GM23338 (cell line): ENCODE measurements around the gene SLC9A9. TPM values are rescaled to one million over a fixed set of nuclear protein-coding genes. Genes with fewer than 3 reads are reported as not detected.

ENCODE experiments used
- ATAC-seq: fragments of 200-7000 bp; cut with Tn5 transposase; 3 replicates; pipeline ENCODE4 v1.9.1; 2020
- DNase-seq: peaks from one replicate; pipeline ENCODE4 v3.0.0-alpha.2; 2015; ENCODE audit warnings: low spot score
- H2AFZ ChIP-seq: fragments of 200-600 bp; sonication (generic); 2 replicates; pipeline ENCODE4 v1.8.0; 2016; ENCODE audit warnings: antibody characterized with exemption, mild to moderate bottlenecking, moderate library complexity
- H3F3A ChIP-seq: fragments of 200-600 bp; sonication (generic); replicated peaks from 2 replicates; pipeline ENCODE4 v1.8.0; 2017; ENCODE audit warnings: antibody characterized with exemption, mixed run types, low read depth
- H3K27ac ChIP-seq: fragments of 200-600 bp; sonication (generic); 2 replicates; pipeline ENCODE4 v1.6.1; 2016; ENCODE audit warnings: low read depth
- H3K27me3 ChIP-seq: fragments of 200-600 bp; sonication (generic); 2 replicates; pipeline ENCODE4 v1.8.0; 2016; ENCODE audit warnings: mild to moderate bottlenecking, mixed run types, moderate library complexity; ENCODE audit not compliant: insufficient read depth
- H3K36me3 ChIP-seq: fragments of 200-600 bp; sonication (generic); 2 replicates; pipeline ENCODE4 v1.8.0; 2016; ENCODE audit warnings: mild to moderate bottlenecking; ENCODE audit not compliant: insufficient read depth
- H3K4me1 ChIP-seq: fragments of 200-600 bp; sonication (generic); 2 replicates; pipeline ENCODE4 v1.8.0; 2016; ENCODE audit warnings: mild to moderate bottlenecking, moderate library complexity; ENCODE audit not compliant: insufficient read depth
- H3K4me2 ChIP-seq: fragments of 200-600 bp; sonication (generic); 2 replicates; pipeline ENCODE4 v1.7.1; 2017; ENCODE audit warnings: mixed run types
- H3K4me3 ChIP-seq: fragments of 200-600 bp; sonication (generic); 2 replicates; pipeline ENCODE4 v1.6.1; 2016; ENCODE audit warnings: mixed run types
- H3K79me2 ChIP-seq: fragments of 200-600 bp; sonication (generic); replicated peaks from 2 replicates; pipeline ENCODE4 v1.8.0; 2017; ENCODE audit warnings: mild to moderate bottlenecking; ENCODE audit not compliant: insufficient read depth
- H3K9me2 ChIP-seq: fragments of 200-600 bp; sonication (generic); 2 replicates; pipeline ENCODE4 v1.8.0; 2017; ENCODE audit not compliant: insufficient read depth
- H4K20me1 ChIP-seq: fragments of 200-600 bp; sonication (generic); replicated peaks from 2 replicates; pipeline ENCODE4 v1.8.0; 2017; ENCODE audit warnings: mild to moderate bottlenecking; ENCODE audit not compliant: insufficient read depth
- H3K27ac Mint-ChIP-seq: 2 replicates; pipeline ENCODE4 v1.8.0; 2020; ENCODE audit warnings: inconsistent platforms, mild to moderate bottlenecking, moderate library complexity, mixed read lengths
- H3K27me3 Mint-ChIP-seq: 3 replicates; pipeline ENCODE4 v1.8.0; 2022; ENCODE audit warnings: low read depth, mild to moderate bottlenecking, moderate library complexity, mixed read lengths, inconsistent platforms; ENCODE audit not compliant: insufficient read depth, poor library complexity
- H3K36me3 Mint-ChIP-seq: 3 replicates; pipeline ENCODE4 v1.8.0; 2021; ENCODE audit warnings: low read depth, mild to moderate bottlenecking, inconsistent platforms, moderate library complexity, mixed read lengths
- H3K4me1 Mint-ChIP-seq: 3 replicates; pipeline ENCODE4 v1.8.0; 2020; ENCODE audit warnings: mild to moderate bottlenecking, inconsistent platforms, mixed read lengths
- H3K4me3 Mint-ChIP-seq: 3 replicates; pipeline ENCODE4 v1.8.0; 2021; ENCODE audit warnings: moderate library complexity, mild to moderate bottlenecking, inconsistent platforms, mixed read lengths
- H3K9me3 Mint-ChIP-seq: 3 replicates; pipeline ENCODE4 v1.8.0; 2020; ENCODE audit warnings: moderate library complexity, mild to moderate bottlenecking, inconsistent platforms, mixed read lengths
- CREB1 ChIP-seq: fragments of 250-450 bp; sonication (Bioruptor Pico); IDR thresholded peaks from 2 replicates; pipeline ENCODE4 v1.5.0; 2020; ENCODE audit warnings: low read depth, mild to moderate bottlenecking, moderate library complexity
- CTCF ChIP-seq, 2 experiments: fragments of 200-600 bp in 1 of 2; sonication (generic) in 1 of 2; conservative IDR thresholded peaks; 2 replicates each; pipeline versions ENCODE4 v1.5.1 to v1.6.1; 2016 to 2017; ENCODE audit warnings: antibody characterized with exemption in 2 of 2, low read depth in 2 of 2, mild to moderate bottlenecking in 2 of 2, moderate library complexity in 1 of 2
- EZH2 ChIP-seq: fragments of 200-600 bp; sonication (generic); IDR thresholded peaks from one replicate; pipeline ENCODE4 v1.8.0; 2017; ENCODE audit warnings: antibody characterized with exemption, mild to moderate bottlenecking, low read depth; ENCODE audit not compliant: unreplicated experiment
- EZH2phosphoT487 ChIP-seq: fragments of 200-600 bp; sonication (generic); IDR thresholded peaks from one replicate; pipeline ENCODE4 v1.8.1; 2018; ENCODE audit warnings: antibody characterized with exemption; ENCODE audit not compliant: unreplicated experiment
- JUNB ChIP-seq: IDR thresholded peaks from one replicate; pipeline ENCODE4 v1.6.1; 2016; ENCODE audit warnings: antibody characterized with exemption; ENCODE audit not compliant: unreplicated experiment
- POLR2AphosphoS5 ChIP-seq: IDR thresholded peaks from 2 replicates; pipeline ENCODE4 v1.6.1; 2016; ENCODE audit warnings: antibody characterized with exemption, low read depth
- ZNF114 ChIP-seq: fragments of 250-450 bp; sonication (Bioruptor Pico); IDR thresholded peaks from 2 replicates; pipeline ENCODE4 v1.5.0; 2020; ENCODE audit warnings: mild to moderate bottlenecking, moderate library complexity
- polyA plus RNA-seq: library from polyadenylated mRNA; unstranded; fragments of >200 nt; fragmentation: Nextera tagmentation; extraction: Ambion mirVana; gene quantifications from 2 replicates; pipeline ENCODE4 v1.2.1, GENCODE V29; 2016
- total RNA-seq: library from RNA; depleted of rRNA; stranded (reverse); fragments of >200 nt; shearing (Covaris generic); gene quantifications from 2 replicates; pipeline ENCODE4 v1.2.3, GENCODE V29; 2014
- TF ChIP-seq, protein P1 (sequence below): IDR thresholded peaks from one replicate; pipeline ENCODE4 v1.6.1; 2018; ENCODE audit warnings: antibody characterized with exemption; ENCODE audit not compliant: unreplicated experiment

SLC9A9 gene
- total and polyA plus RNA-seq, 2 experiments from 2014 or later, result 1.3 to 1.6 TPM

DNA sequence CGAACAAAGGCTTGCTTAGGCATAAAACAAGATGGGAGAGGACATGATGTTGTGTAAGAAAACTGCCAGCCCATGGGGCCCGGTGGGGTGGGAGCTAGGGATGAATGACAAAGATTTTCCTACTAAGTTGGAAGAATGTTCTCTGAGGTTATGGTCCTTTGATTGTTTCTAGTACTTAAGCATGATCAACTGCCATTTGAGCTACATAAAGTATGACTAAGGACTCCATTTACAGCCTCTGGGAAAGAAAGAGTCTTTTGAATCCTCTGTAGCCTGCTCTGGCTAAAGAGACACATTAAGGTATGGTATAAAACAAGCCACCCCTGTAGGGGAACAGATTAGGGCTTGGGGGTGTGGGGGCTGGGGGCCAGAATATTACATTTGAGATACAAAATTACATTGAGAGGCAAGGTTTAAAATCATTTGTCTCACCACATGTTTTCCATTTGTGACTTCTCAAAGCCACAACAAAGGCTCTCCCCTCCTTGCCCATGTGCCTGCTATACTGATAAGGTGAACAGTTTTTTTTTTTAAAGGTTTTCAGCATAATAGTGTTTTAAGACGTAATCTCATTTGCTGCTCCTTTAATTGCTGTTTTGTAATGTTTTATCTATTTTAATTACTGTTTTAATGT, 405.3 kb downstream of the SLC9A9 start (continued):
- no peak for TF ChIP-seq CTCF (conservative IDR thresholded peaks at IDR 0.05; ENCODE audit: low read depth in 2 of 2)
- TF ChIP-seq, protein P1, sequence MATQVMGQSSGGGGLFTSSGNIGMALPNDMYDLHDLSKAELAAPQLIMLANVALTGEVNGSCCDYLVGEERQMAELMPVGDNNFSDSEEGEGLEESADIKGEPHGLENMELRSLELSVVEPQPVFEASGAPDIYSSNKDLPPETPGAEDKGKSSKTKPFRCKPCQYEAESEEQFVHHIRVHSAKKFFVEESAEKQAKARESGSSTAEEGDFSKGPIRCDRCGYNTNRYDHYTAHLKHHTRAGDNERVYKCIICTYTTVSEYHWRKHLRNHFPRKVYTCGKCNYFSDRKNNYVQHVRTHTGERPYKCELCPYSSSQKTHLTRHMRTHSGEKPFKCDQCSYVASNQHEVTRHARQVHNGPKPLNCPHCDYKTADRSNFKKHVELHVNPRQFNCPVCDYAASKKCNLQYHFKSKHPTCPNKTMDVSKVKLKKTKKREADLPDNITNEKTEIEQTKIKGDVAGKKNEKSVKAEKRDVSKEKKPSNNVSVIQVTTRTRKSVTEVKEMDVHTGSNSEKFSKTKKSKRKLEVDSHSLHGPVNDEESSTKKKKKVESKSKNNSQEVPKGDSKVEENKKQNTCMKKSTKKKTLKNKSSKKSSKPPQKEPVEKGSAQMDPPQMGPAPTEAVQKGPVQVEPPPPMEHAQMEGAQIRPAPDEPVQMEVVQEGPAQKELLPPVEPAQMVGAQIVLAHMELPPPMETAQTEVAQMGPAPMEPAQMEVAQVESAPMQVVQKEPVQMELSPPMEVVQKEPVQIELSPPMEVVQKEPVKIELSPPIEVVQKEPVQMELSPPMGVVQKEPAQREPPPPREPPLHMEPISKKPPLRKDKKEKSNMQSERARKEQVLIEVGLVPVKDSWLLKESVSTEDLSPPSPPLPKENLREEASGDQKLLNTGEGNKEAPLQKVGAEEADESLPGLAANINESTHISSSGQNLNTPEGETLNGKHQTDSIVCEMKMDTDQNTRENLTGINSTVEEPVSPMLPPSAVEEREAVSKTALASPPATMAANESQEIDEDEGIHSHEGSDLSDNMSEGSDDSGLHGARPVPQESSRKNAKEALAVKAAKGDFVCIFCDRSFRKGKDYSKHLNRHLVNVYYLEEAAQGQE, result no peak
- TF ChIP-seq JUNB, result no peak
- no peak for TF ChIP-seq POLR2AphosphoS5
- no peak for TF ChIP-seq EZH2
- TF ChIP-seq CREB1 (CRISPR knock-in tag), result no peak

GRCh38 chr3:143441516-143442171, 406.6 kb downstream of the SLC9A9 start:
- no peak for DNase-seq
- TF ChIP-seq ZNF114 (CRISPR knock-in tag) (no peak), EZH2phosphoT487 (no peak), EZH2 (no peak)

More at GRCh38 chr3:143441516-143442171, 406.6 kb downstream of the SLC9A9 start:
- Mint-ChIP-seq H3K4me3 (no peak overlapping the region), H3K27me3 (no peaks in the 10 kb centered on the region), H3K36me3 (no peaks in the 10 kb centered on the region), H3K9me3 (no peaks in the 10 kb centered on the region), H3K4me1 (peaks cover 2% of the 10 kb centered on the region; the same call in 1 of the 3 replicates), H3K27ac (no peak overlapping the region)
- no peaks in the 10 kb centered on the region for H4K20me1 ChIP-seq
- ATAC-seq, result no peak
- no peak overlapping the region for H3K27ac ChIP-seq
- no peaks in the 10 kb centered on the region for H3K27me3 ChIP-seq
- H2AFZ ChIP-seq, result no peak overlapping the region
- H3K4me1 ChIP-seq, result no peaks in the 10 kb centered on the region
- no peak overlapping the region for H3K4me2 ChIP-seq
- H3F3A ChIP-seq, result no peaks in the 10 kb centered on the region
- no peaks in the 10 kb centered on the region for H3K79me2 ChIP-seq
- no peaks in the 10 kb centered on the region for H3K36me3 ChIP-seq
- H3K4me3 ChIP-seq, result no peak overlapping the region
- peaks cover 25% of the 10 kb centered on the region; the same call in 1 of the 2 replicates for H3K9me2 ChIP-seq
